Measurements from ENCODE around the gene KLHL22.

The KLHL22 gene

DNA sequence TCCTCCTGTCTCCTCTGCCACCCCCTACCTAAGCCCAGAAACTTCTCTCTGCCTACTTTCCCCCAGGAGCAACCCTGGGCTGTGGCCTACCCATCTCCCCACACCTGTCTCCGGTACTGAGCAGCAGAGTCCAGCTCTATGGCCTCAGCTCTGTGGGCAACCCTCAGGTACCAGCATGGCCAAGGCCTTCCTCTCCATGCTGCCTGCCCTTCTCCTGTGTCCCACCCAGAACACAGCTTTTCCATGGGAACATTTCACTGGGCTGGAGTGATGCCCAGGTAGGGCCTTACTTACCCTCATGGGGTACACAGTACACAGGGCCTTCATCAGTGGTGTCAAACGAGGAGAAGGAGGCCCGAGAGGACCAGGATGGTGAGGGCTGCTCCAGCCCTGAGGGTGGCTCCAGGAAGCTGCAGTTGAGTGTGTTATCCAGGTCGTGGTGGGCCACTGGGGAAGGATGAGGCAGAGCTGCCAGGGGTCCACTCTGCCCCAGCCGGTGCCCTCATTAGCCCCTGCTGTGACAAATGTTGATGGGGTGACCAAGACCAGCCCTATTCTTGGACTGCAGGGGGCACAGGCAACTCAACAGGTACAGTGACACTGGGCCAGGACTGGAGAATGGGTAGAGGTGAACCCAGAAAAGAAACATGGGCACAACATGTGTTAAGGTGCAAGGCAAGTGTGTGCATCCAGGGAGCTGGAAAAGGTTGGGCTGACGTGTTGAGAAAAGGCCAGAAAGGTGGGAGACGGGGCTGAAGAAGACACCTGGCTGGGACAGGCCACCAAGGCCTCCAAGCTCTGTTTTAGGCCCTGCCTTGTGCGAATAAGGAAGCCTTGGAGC, 68.3 kb downstream of the KLHL22 start:
- Histone ChIP-seq H3K4me1 (ENCODE audit: control insufficient read depth in 1 of 2, insufficient read depth in 2 of 2, low read length in 2 of 2) (peaks cover 19 to 25% of the 10 kb centered on the region in 2 donors), H3K4me3 (ENCODE audit: low read depth in 1 of 2, low read length in 2 of 2) (no peak overlapping the region), H3K27ac (ENCODE audit: low read depth, low read length) (no peak overlapping the region), H3K36me3 (ENCODE audit: control insufficient read depth in 1 of 2, insufficient read depth in 2 of 2, low read length in 2 of 2) (no peaks in the 10 kb centered on the region), H3K27me3 (ENCODE audit: control insufficient read depth in 1 of 2, insufficient read depth in 2 of 2, low read length in 2 of 2) (peaks cover 47 to 65% of the 10 kb centered on the region in 2 donors), H3K9me3 (ENCODE audit: control insufficient read depth in 1 of 2, low read length in 2 of 2) (no peaks in the 10 kb centered on the region), H3K9ac (ENCODE audit: low read depth in 1 of 2, low read length in 2 of 2) (no peak overlapping the region)

DNA sequence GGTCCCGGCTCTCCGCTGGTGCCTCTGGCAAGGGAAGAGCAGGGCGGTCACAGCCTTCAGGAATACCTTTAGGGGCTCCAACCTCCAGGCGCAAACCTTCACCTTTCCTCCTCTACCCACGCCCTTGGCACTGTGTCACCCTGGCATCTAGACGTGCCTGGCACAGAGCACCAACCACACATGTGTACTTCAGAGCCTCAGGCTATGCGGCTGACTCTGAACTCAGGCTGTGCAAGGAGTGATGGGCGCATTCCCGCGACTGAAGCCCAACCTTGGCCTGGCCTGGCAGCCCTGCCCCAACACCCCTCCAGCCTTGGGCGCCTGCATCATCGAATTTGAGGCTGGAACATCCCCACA, 69.4 kb downstream of the KLHL22 start:
- Histone ChIP-seq H3K36me3 (ENCODE audit: control insufficient read depth in 1 of 2, insufficient read depth in 2 of 2, low read length in 2 of 2) (no peaks in the 10 kb centered on the region), H3K4me3 (ENCODE audit: low read depth in 1 of 2, low read length in 2 of 2) (no peak overlapping the region), H3K27ac (ENCODE audit: low read depth, low read length) (no peak overlapping the region), H3K9me3 (ENCODE audit: control insufficient read depth in 1 of 2, low read length in 2 of 2) (no peaks in the 10 kb centered on the region), H3K4me1 (ENCODE audit: control insufficient read depth in 1 of 2, insufficient read depth in 2 of 2, low read length in 2 of 2) (peaks cover 16 to 24% of the 10 kb centered on the region in 2 donors), H3K27me3 (ENCODE audit: control insufficient read depth in 1 of 2, insufficient read depth in 2 of 2, low read length in 2 of 2) (peaks cover 40 to 55% of the 10 kb centered on the region in 2 donors), H3K9ac (ENCODE audit: low read depth in 1 of 2, low read length in 2 of 2) (no peak overlapping the region)

DNA sequence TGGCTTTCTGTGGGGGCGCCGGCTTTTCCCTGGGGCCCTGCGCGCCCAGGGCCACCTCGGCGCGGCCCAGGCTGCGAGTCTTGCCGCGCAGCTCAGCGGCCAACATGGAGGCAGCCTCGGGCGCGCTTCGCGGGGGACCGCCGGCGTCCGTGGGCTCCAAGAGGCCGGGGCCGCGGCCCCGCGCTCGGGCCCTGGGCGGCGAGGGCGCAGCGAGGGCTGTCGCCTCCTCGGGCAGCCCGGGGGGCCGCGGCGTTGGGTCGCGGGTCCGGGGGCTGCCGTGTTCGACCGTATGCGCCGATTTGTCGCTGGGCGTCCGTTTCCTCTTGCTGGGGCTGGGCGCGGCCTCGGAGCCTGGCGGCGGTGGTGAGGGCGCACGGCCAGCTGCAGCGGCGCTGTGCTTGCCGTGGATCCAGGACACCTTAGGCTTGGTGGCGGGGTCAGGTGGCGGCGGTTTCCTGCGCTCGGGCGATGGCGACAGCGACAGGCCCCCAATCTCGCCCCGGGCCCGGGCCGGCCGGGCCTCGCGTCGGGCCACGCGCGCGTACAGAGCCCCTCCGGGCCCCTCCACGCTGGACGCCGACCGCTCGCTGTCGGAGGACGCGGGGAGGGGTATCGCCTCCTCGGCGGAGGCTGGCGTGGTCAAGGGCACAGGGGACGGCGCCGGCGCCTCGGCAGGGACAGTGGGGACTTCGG, 69.9 kb downstream of the KLHL22 start:
- Histone ChIP-seq H3K27me3 (ENCODE audit: control insufficient read depth in 1 of 2, insufficient read depth in 2 of 2, low read length in 2 of 2) (peaks cover 38 to 49% of the 10 kb centered on the region in 2 donors), H3K4me3 (ENCODE audit: low read depth in 1 of 2, low read length in 2 of 2) (no peak overlapping the region), H3K36me3 (ENCODE audit: control insufficient read depth in 1 of 2, insufficient read depth in 2 of 2, low read length in 2 of 2) (no peaks in the 10 kb centered on the region), H3K27ac (ENCODE audit: low read depth, low read length) (no peak overlapping the region), H3K9ac (ENCODE audit: low read depth in 1 of 2, low read length in 2 of 2) (no peak overlapping the region), H3K9me3 (ENCODE audit: control insufficient read depth in 1 of 2, low read length in 2 of 2) (no peaks in the 10 kb centered on the region), H3K4me1 (ENCODE audit: control insufficient read depth in 1 of 2, insufficient read depth in 2 of 2, low read length in 2 of 2) (peaks cover 14 to 19% of the 10 kb centered on the region in 2 donors)

DNA sequence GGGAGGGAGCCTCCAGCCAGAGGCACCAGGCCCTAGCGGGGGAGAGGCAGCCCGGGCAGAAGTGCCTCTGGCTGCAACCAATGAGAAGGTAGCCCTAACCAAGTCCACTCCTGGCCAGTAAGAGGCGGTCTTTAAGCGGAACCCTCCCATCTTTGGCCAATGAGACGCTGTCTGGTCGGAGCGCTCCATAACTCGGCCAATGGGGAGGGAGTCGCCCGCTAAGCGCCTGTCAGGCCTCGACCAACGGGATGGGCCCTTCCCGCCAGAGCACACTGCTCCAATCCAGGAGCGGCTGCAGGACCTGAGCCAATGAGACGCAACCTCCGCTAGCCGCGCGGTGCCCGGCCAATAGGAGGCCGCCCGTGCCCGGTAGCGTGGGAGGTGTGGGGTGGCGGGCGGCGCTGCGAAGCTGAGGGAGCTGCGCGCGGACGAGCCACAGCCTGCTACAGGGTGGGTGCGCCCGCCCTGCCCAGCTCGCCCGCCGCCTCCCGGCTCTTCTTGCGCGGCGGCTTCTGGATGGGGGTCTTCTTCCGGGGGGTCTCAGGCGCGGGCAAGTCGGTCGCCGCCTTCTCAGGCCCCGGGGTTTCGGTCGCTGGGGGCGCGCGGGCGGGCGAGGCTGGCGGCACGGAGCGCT, 70.5 kb downstream of the KLHL22 start:
- peaks cover 7 to 12% of the 10 kb centered on the region in 2 donors for H3K4me1 ChIP-seq (ENCODE audit: control insufficient read depth in 1 of 2, insufficient read depth in 2 of 2, low read length in 2 of 2)
- H3K9ac ChIP-seq (ENCODE audit: low read depth in 1 of 2, low read length in 2 of 2): no peak overlapping the region
- H3K27me3 ChIP-seq (ENCODE audit: control insufficient read depth in 1 of 2, insufficient read depth in 2 of 2, low read length in 2 of 2): peaks cover 31 to 43% of the 10 kb centered on the region in 2 donors
- H3K4me3 ChIP-seq (ENCODE audit: low read depth in 1 of 2, low read length in 2 of 2): no peak overlapping the region
- no peaks in the 10 kb centered on the region for H3K36me3 ChIP-seq (ENCODE audit: control insufficient read depth in 1 of 2, insufficient read depth in 2 of 2, low read length in 2 of 2)
- no peak overlapping the region for H3K27ac ChIP-seq (ENCODE audit: low read depth, low read length)
- H3K9me3 ChIP-seq (ENCODE audit: control insufficient read depth in 1 of 2, low read length in 2 of 2): no peaks in the 10 kb centered on the region

DNA sequence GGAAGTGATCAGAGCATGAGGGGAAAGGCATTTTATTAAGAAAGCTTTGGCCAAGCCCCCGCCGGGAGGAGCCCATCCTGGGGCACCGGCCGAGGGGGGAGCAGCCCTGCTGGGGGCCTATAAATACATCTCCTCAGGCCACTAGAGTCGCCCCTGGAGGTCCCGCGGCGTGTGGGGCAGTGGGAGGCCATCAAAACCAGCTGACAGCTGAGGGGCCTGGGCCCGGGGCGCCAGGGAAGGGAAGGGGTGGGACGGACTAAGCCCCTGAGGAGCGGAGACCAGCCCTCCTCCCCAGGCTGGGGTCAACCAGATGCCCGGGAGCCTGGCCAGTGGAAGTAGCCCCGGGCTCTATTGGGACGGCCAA, 71.0 kb downstream of the KLHL22 start:
- Histone ChIP-seq H3K9me3 (ENCODE audit: control insufficient read depth in 1 of 2, low read length in 2 of 2) (no peaks in the 10 kb centered on the region), H3K9ac (ENCODE audit: low read depth in 1 of 2, low read length in 2 of 2) (no peak overlapping the region), H3K27ac (ENCODE audit: low read depth, low read length) (no peak overlapping the region), H3K27me3 (ENCODE audit: control insufficient read depth in 1 of 2, insufficient read depth in 2 of 2, low read length in 2 of 2) (peaks cover 28 to 38% of the 10 kb centered on the region in 2 donors), H3K4me1 (ENCODE audit: control insufficient read depth in 1 of 2, insufficient read depth in 2 of 2, low read length in 2 of 2) (peaks cover 5 to 7% of the 10 kb centered on the region in 2 donors), H3K4me3 (ENCODE audit: low read depth in 1 of 2, low read length in 2 of 2) (no peak overlapping the region), H3K36me3 (ENCODE audit: control insufficient read depth in 1 of 2, insufficient read depth in 2 of 2, low read length in 2 of 2) (no peaks in the 10 kb centered on the region)

DNA sequence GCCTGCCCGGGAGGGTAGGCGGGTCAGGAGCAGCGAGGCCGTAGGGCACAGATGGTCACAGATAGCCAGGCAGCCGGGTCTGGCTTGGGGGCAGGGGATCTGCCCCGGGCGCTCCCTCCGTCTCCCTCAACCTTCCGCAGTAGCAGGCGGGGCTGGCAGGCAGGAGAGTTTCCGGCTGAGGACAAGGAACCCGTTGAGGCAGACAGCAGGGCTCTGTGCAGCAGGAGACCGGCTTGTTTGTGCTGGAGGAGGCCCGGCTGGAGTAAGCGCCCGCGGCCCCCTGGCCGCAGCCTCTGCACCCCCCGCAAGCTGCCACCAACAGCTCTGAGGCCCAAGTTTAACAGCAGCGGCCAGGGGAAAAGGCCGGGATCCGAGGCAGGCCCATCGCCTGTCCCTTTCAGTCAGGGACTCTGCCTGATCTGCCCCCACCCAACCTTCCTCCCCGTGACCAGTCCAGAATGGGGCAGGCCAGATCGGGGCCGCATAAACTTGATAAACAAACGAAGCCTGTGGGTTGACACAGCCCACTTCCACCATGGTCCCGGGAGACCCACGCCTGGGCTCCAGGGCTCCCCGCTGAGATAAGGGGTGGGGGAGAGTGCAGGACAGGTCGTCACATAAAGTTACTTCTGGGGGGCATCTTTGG, 71.6 kb downstream of the KLHL22 start:
- peaks cover 27 to 35% of the 10 kb centered on the region in 2 donors for H3K27me3 ChIP-seq (ENCODE audit: control insufficient read depth in 1 of 2, insufficient read depth in 2 of 2, low read length in 2 of 2)
- H3K9ac ChIP-seq (ENCODE audit: low read depth in 1 of 2, low read length in 2 of 2): no peak overlapping the region

DNA sequence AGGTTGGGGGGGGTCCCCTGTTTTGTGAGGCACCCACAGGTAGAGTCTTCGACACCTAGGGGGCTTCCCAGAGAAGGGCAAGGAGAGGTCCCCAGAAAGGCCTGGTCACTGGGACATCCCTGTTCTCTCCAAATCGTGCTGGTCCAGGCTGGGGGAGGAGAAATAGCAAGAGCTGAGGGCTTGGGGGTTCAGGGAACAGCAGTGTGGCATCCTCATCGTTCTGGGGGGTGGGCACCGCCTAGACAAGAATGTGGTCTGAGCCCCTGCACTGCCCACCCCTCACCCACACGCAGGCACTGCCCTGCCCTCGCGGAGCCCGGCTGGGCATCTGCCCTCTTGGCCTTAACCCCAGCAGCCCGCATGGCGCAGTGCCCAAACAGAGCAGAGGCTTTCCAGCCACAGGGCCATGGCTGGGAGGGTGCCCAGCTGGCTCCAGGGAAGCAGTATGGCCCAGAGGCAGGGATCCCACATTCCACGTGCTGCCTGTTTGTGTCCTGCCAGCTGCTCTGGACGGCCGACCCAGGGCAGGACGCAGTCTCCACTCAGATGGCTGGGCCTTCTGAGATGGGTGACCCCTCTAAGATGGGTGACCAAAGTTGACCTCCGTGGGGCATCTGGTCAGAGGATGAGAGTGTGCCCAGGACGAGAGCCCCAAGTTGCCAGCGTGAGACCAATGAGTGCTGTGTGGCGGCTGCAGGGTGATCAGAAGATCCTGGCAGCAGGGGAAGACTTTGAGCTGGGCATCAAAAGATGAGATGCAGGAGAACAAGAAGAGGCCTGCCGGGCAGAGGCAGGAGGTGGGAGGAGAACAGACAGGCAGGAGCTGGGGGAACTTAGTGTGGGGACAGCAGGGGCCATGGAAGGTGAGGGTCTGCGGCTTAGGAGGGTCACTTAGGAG, 72.3 kb downstream of the KLHL22 start:
- no peak overlapping the region for H3K4me3 ChIP-seq (ENCODE audit: low read depth in 1 of 2, low read length in 2 of 2)

More for the DNA sequence above, 71.6 kb downstream of the KLHL22 start:
- Histone ChIP-seq H3K4me1 (ENCODE audit: control insufficient read depth in 1 of 2, insufficient read depth in 2 of 2, low read length in 2 of 2) (peaks cover 4 to 5% of the 10 kb centered on the region in 2 donors), H3K27ac (ENCODE audit: low read depth, low read length) (no peak overlapping the region), H3K9me3 (ENCODE audit: control insufficient read depth in 1 of 2, low read length in 2 of 2) (no peaks in the 10 kb centered on the region), H3K36me3 (ENCODE audit: control insufficient read depth in 1 of 2, insufficient read depth in 2 of 2, low read length in 2 of 2) (no peaks in the 10 kb centered on the region), H3K4me3 (ENCODE audit: low read depth in 1 of 2, low read length in 2 of 2) (no peak overlapping the region)

DNA sequence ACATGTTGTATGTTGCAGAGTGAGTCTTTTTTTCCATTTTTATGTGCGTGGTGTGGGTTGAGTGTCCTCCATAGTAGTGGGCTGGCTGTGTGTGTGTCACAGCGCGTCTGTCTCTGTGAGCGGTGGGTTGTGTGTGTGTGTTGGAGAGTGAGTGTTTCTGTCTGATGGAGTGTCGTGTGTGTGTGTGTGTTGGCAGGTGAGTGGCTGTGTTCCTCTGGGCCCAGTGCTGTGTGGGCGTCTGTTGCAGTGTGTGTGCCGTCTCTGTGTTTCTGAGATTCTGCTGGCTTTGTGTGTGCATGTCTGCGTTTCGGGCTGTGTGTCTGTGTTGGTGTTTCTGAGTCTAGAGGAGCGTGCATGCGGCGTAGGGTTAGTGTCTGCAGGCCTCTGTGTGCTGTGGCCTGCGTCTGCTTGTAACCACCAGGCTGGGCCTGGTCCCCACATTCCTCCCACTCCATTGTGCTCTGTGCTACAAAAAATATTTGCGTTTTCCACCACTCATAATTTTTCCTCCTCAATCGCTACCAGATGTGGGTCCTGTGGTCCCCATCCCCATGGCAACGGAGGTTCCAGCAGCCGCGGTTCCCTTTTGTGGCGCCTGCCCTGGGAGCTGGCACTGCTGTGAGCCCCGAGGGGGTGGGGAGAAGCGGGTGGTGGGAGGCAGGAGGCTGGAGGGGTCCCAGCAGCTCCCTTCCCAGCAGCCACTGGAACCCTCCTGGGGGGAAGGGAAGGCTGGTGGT, 73.2 kb downstream of the KLHL22 start:
- Histone ChIP-seq H3K27me3 (ENCODE audit: control insufficient read depth in 1 of 2, insufficient read depth in 2 of 2, low read length in 2 of 2) (peaks cover 17 to 28% of the 10 kb centered on the region in 2 donors), H3K4me1 (ENCODE audit: control insufficient read depth in 1 of 2, insufficient read depth in 2 of 2, low read length in 2 of 2) (peaks cover 0 to 4% of the 10 kb centered on the region in 2 donors), H3K9me3 (ENCODE audit: control insufficient read depth in 1 of 2, low read length in 2 of 2) (no peaks in the 10 kb centered on the region), H3K36me3 (ENCODE audit: control insufficient read depth in 1 of 2, insufficient read depth in 2 of 2, low read length in 2 of 2) (no peaks in the 10 kb centered on the region), H3K27ac (ENCODE audit: low read depth, low read length) (no peak overlapping the region), H3K9ac (ENCODE audit: low read depth in 1 of 2, low read length in 2 of 2) (no peak overlapping the region), H3K4me3 (ENCODE audit: low read depth in 1 of 2, low read length in 2 of 2) (no peak overlapping the region)

More for the DNA sequence above, 72.3 kb downstream of the KLHL22 start:
- peaks cover 20 to 33% of the 10 kb centered on the region in 2 donors for H3K27me3 ChIP-seq (ENCODE audit: control insufficient read depth in 1 of 2, insufficient read depth in 2 of 2, low read length in 2 of 2)
- H3K4me1 ChIP-seq (ENCODE audit: control insufficient read depth in 1 of 2, insufficient read depth in 2 of 2, low read length in 2 of 2): peaks cover 0 to 3% of the 10 kb centered on the region in 2 donors
- no peak overlapping the region for H3K27ac ChIP-seq (ENCODE audit: low read depth, low read length)
- no peaks in the 10 kb centered on the region for H3K36me3 ChIP-seq (ENCODE audit: control insufficient read depth in 1 of 2, insufficient read depth in 2 of 2, low read length in 2 of 2)
- H3K9me3 ChIP-seq (ENCODE audit: control insufficient read depth in 1 of 2, low read length in 2 of 2): no peaks in the 10 kb centered on the region
- no peak overlapping the region for H3K9ac ChIP-seq (ENCODE audit: low read depth in 1 of 2, low read length in 2 of 2)

DNA sequence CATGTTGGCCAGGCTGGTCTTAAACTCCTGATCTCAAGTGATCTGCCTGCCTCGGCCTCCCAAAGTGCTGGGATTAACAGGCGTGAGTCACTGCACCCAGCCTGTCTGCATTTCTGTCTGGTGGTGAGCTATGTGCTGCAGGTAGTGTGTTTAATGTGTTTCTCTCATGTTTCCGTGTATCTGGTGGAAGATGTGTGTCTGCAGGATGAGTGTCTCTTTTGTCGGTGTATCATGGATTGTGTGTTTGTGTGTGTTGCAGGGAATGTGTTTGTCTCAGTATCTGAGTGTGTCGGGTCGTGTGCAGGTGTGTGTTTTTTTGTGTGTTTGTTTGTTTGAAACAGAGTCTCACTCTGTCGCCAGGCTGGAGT, 74.1 kb downstream of the KLHL22 start:
- Histone ChIP-seq H3K36me3 (ENCODE audit: control insufficient read depth in 1 of 2, insufficient read depth in 2 of 2, low read length in 2 of 2) (no peaks in the 10 kb centered on the region), H3K4me1 (ENCODE audit: control insufficient read depth in 1 of 2, insufficient read depth in 2 of 2, low read length in 2 of 2) (peaks cover 0 to 4% of the 10 kb centered on the region in 2 donors), H3K9me3 (ENCODE audit: control insufficient read depth in 1 of 2, low read length in 2 of 2) (no peaks in the 10 kb centered on the region), H3K27me3 (ENCODE audit: control insufficient read depth in 1 of 2, insufficient read depth in 2 of 2, low read length in 2 of 2) (peaks cover 11 to 21% of the 10 kb centered on the region in 2 donors), H3K27ac (ENCODE audit: low read depth, low read length) (no peak overlapping the region), H3K4me3 (ENCODE audit: low read depth in 1 of 2, low read length in 2 of 2) (no peak overlapping the region), H3K9ac (ENCODE audit: low read depth in 1 of 2, low read length in 2 of 2) (no peak overlapping the region)
